ENCODE measurements around the gene ABCA3.

GRCh38 chr16:2231016-2231931 is 109.3 kb downstream of the ABCA3 start:
- no peak for TF ChIP-seq CTCF (IDR thresholded peaks at IDR 0.05)
- no peak for TF ChIP-seq POLR2A (IDR thresholded peaks at IDR 0.05)
- TF ChIP-seq POLR2AphosphoS5 (IDR thresholded peaks at IDR 0.05) = no peak

Data from prostate gland (tissue), 2 donors.